HG02973 (cell line): Measurements from ENCODE around the gene VWA5B1.
"Not testable (repeated sequence)": the region's sequence is repeated elsewhere in the genome, so short reads cannot be mapped to it uniquely, and the experiment has no call there.

Experiments used
- ATAC-seq: cut with Tn5 transposase; IDR thresholded peaks from one replicate; pipeline ENCODE4 v1.9.1; 2021; ENCODE audit warnings: moderate library complexity; ENCODE audit not compliant: unreplicated experiment

Gene VWA5B1

GRCh38 chr1:20290624-20291597, at the start of gene VWA5B1:
VWA5B1 (plus strand) TSS chr1:20290875; CDS start chr1:20310602, 19,727 bp downstream.
- ATAC-seq = no peak

- ATAC-seq = no peak
These were observed 47.7 kb upstream of the VWA5B1 start for GRCh38 chr1:20242890-20243479.

GRCh38 chr1:20248971-20249612, 41.6 kb upstream of the VWA5B1 start:
- ATAC-seq = no peak

GRCh38 chr1:20250340-20250989, 40.2 kb upstream of the VWA5B1 start:
- ATAC-seq = no peak

- no peak for ATAC-seq
These were observed 38.1 kb upstream of the VWA5B1 start for GRCh38 chr1:20252587-20252986.

GRCh38 chr1:20255666-20256065, 35.0 kb upstream of the VWA5B1 start:
- ATAC-seq = no peak

- no peak for ATAC-seq
These were observed 31.0 kb upstream of the VWA5B1 start for GRCh38 chr1:20259646-20260045.

- no peak for ATAC-seq
These were observed 29.6 kb upstream of the VWA5B1 start for GRCh38 chr1:20261095-20261494.

- no peak for ATAC-seq
These were observed 27.7 kb upstream of the VWA5B1 start for GRCh38 chr1:20262810-20263534.

- ATAC-seq = no peak
These were observed 25.4 kb upstream of the VWA5B1 start for GRCh38 chr1:20265250-20265649.

- no peak for ATAC-seq
These were observed 24.5 kb upstream of the VWA5B1 start for GRCh38 chr1:20266141-20266540.

- ATAC-seq = no peak
These were observed 24.0 kb upstream of the VWA5B1 start for GRCh38 chr1:20266642-20267041.

- no peak for ATAC-seq
These were observed 18.9 kb upstream of the VWA5B1 start for GRCh38 chr1:20271498-20272400.

- not testable (repeated sequence) for ATAC-seq
These were observed 17.0 kb upstream of the VWA5B1 start for GRCh38 chr1:20273716-20274115.

GRCh38 chr1:20275319-20275925, 15.3 kb upstream of the VWA5B1 start:
- no peak for ATAC-seq

- no peak for ATAC-seq
These were observed 14.1 kb upstream of the VWA5B1 start for GRCh38 chr1:20276485-20277159.

- no peak for ATAC-seq
These were observed 12.0 kb upstream of the VWA5B1 start for GRCh38 chr1:20278692-20279130.

GRCh38 chr1:20279509-20279908, 11.2 kb upstream of the VWA5B1 start:
- no peak for ATAC-seq
